ENCODE results near the gene TMEM250.

Gene TMEM250

DNA sequence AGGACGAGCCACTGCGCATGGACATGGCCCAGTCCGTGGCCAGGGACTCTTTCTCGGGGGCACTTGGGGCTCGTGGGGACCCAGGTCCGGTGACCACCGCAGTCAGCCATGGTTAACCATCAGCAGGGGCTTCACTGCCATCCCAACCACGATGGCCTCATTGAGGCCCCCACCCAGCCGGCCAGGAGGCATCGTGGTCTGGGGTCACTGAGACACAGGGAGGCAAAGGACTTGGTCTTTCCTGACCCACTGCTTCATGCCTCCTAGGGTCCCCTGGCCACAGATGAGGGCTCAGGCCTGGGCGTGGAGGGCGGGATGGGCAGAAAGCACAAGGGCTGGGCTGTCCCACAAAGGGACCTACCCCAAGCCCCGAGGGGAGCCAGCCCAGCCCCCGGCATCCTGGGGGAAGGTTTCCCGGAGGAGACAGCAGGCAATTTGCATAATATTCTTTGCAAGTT lies 30.2 kb downstream of the TMEM250 start:
- no peaks in the 10 kb centered on the region for H3K4me1 ChIP-seq (ENCODE audit: insufficient read depth, low read length, severe bottlenecking)
- H3K79me2 ChIP-seq (ENCODE audit: insufficient read depth, low read length) = no peaks in the 10 kb centered on the region
- H3K27ac ChIP-seq (ENCODE audit: low read depth, low read length, poor library complexity, severe bottlenecking) = no peak overlapping the region
- H3K9me3 ChIP-seq (ENCODE audit: low read length) = no peaks in the 10 kb centered on the region
- no peaks in the 10 kb centered on the region for H3K36me3 ChIP-seq (ENCODE audit: insufficient read depth, low read length)
- no peak overlapping the region for H3K9ac ChIP-seq (ENCODE audit: low read length)
- peaks cover 14% of the 10 kb centered on the region; the same call in 1 of the 2 replicates for H3K27me3 ChIP-seq (ENCODE audit: insufficient read depth, low read length)
- H3K4me2 ChIP-seq (ENCODE audit: low read length) = no peak overlapping the region
- no peak overlapping the region for H3K4me3 ChIP-seq (ENCODE audit: low read depth, low read length, poor library complexity, severe bottlenecking)
- no peaks in the 10 kb centered on the region for H4K20me1 ChIP-seq (ENCODE audit: insufficient read depth, low read length)
- H3K9me2 ChIP-seq (ENCODE audit: low read depth, low read length) = no peaks in the 10 kb centered on the region
- no peak for TF ChIP-seq EZH2 (IDR thresholded peaks at IDR 0.05; ENCODE audit: borderline replicate concordance, low read length)
- TF ChIP-seq, protein P1, sequence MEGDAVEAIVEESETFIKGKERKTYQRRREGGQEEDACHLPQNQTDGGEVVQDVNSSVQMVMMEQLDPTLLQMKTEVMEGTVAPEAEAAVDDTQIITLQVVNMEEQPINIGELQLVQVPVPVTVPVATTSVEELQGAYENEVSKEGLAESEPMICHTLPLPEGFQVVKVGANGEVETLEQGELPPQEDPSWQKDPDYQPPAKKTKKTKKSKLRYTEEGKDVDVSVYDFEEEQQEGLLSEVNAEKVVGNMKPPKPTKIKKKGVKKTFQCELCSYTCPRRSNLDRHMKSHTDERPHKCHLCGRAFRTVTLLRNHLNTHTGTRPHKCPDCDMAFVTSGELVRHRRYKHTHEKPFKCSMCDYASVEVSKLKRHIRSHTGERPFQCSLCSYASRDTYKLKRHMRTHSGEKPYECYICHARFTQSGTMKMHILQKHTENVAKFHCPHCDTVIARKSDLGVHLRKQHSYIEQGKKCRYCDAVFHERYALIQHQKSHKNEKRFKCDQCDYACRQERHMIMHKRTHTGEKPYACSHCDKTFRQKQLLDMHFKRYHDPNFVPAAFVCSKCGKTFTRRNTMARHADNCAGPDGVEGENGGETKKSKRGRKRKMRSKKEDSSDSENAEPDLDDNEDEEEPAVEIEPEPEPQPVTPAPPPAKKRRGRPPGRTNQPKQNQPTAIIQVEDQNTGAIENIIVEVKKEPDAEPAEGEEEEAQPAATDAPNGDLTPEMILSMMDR (IDR thresholded peaks at IDR 0.05; ENCODE audit: low read length) = no peak
- H3F3A ChIP-seq (ENCODE audit: insufficient read depth, low read length) = no peaks in the 10 kb centered on the region
- H2AFZ ChIP-seq (ENCODE audit: low read length) = no peak overlapping the region

DNA sequence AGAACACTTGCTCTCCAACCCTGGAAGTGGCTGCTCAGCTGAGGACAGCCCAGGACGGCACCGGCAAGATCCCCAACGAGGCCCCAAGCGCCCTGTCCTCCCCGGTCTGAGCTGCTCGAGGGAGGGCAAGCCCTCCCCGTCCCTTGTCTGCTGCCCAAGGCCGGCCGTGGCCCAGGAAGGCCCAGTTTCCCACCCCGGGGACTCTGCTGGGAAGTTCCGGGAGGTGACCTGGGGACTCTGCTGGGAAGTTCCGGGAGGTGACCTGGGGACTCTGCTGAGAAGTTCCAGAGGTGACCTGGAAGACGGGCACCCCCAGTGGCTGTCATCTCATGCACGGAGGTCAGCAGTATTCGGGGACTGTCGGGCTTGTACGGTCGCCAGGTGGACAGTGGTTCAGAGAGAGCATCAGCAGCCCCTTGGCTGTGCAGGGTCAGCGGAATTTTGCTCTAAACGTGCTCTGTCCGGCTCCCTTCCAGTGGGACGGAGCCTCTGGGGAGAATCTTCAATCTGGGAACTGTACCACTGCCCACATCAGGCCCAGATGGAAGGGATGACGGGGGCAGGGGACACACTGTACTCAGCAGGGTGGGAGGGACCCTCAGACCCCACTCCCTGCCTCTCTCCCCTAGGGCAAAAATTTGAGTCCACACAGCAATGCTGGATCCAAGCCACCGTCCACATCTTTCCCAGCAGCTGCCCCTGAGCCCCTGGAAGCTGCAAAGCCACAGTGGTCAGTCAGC lies 30.8 kb downstream of the TMEM250 start:
- Histone ChIP-seq H3K9me2 (ENCODE audit: low read depth, low read length) (no peaks in the 10 kb centered on the region), H3K79me2 (ENCODE audit: insufficient read depth, low read length) (no peaks in the 10 kb centered on the region), H2AFZ (ENCODE audit: low read length) (no peak overlapping the region), H3K9me3 (ENCODE audit: low read length) (no peaks in the 10 kb centered on the region), H3K9ac (ENCODE audit: low read length) (no peak overlapping the region), H3K4me2 (ENCODE audit: low read length) (no peak overlapping the region), H3K27ac (ENCODE audit: low read depth, low read length, poor library complexity, severe bottlenecking) (no peak overlapping the region), H4K20me1 (ENCODE audit: insufficient read depth, low read length) (no peaks in the 10 kb centered on the region), H3F3A (ENCODE audit: insufficient read depth, low read length) (no peaks in the 10 kb centered on the region), H3K4me3 (ENCODE audit: low read depth, low read length, poor library complexity, severe bottlenecking) (no peak overlapping the region), H3K36me3 (ENCODE audit: insufficient read depth, low read length) (no peaks in the 10 kb centered on the region), H3K27me3 (ENCODE audit: insufficient read depth, low read length) (peaks cover 14% of the 10 kb centered on the region; the same call in 1 of the 2 replicates), H3K4me1 (ENCODE audit: insufficient read depth, low read length, severe bottlenecking) (no peaks in the 10 kb centered on the region)
- no peak for TF ChIP-seq EZH2 (IDR thresholded peaks at IDR 0.05; ENCODE audit: borderline replicate concordance, low read length)
- TF ChIP-seq, protein P1 (IDR thresholded peaks at IDR 0.05; ENCODE audit: low read length) = no peak

DNA sequence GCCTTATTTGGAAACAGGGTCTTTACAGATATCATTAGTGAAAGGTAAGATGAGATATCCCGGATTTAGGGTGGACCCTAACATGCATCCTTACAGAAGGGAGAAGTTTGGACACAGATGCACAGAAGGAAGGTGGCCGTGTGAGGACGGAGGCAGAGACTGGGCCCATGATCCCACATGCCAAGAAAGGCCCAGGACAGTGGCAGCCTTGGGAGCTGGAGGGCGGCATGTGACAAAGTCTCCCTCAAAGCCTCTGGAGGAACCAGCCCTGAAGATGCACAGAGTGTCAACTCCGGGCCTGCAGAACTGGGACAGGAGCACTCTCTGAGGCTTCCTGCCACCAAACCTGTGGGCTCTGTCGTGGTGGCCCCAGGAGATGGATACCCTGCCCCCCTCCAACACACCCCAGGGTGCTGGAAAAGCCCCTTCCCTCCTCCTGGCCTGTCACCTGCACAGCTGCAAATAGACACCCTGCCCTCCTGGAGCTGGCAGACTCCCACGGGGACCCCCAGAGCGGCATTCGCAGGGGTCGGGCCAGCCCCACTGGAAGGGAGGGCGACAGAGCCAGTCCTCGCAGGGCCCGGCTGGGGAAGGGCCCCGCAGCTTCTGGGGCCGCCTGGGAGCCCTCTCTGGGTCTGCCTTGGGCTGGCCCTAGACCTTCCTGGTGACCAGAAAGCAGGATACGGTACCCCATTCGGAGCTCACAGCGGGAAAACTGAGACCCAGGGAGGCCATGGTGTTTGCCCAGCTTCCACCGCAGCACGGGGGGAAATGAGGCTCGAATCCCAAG lies 31.5 kb downstream of the TMEM250 start:
- Histone ChIP-seq H3K9ac (ENCODE audit: low read length) (no peak overlapping the region), H3K79me2 (ENCODE audit: insufficient read depth, low read length) (no peaks in the 10 kb centered on the region), H3K27me3 (ENCODE audit: insufficient read depth, low read length) (peaks cover 14% of the 10 kb centered on the region; the same call in 1 of the 2 replicates), H3K4me1 (ENCODE audit: insufficient read depth, low read length, severe bottlenecking) (no peaks in the 10 kb centered on the region), H3K9me3 (ENCODE audit: low read length) (no peaks in the 10 kb centered on the region), H2AFZ (ENCODE audit: low read length) (no peak overlapping the region), H3K27ac (ENCODE audit: low read depth, low read length, poor library complexity, severe bottlenecking) (no peak overlapping the region), H4K20me1 (ENCODE audit: insufficient read depth, low read length) (no peaks in the 10 kb centered on the region), H3K9me2 (ENCODE audit: low read depth, low read length) (no peaks in the 10 kb centered on the region), H3K36me3 (ENCODE audit: insufficient read depth, low read length) (no peaks in the 10 kb centered on the region), H3K4me3 (ENCODE audit: low read depth, low read length, poor library complexity, severe bottlenecking) (no peak overlapping the region), H3K4me2 (ENCODE audit: low read length) (no peak overlapping the region), H3F3A (ENCODE audit: insufficient read depth, low read length) (no peaks in the 10 kb centered on the region)
- no peak for TF ChIP-seq EZH2 (IDR thresholded peaks at IDR 0.05; ENCODE audit: borderline replicate concordance, low read length)
- TF ChIP-seq, protein P1 (IDR thresholded peaks at IDR 0.05; ENCODE audit: low read length) = no peak

All from OCI-LY1 (cell line).